ENCODE results near the gene BRIP1. TPM values are rescaled to one million over a fixed set of nuclear protein-coding genes. Genes with fewer than 3 reads are reported as not detected.

Gene BRIP1
- total RNA-seq, 1 experiment from 2014 or later = 20.2 TPM

DNA sequence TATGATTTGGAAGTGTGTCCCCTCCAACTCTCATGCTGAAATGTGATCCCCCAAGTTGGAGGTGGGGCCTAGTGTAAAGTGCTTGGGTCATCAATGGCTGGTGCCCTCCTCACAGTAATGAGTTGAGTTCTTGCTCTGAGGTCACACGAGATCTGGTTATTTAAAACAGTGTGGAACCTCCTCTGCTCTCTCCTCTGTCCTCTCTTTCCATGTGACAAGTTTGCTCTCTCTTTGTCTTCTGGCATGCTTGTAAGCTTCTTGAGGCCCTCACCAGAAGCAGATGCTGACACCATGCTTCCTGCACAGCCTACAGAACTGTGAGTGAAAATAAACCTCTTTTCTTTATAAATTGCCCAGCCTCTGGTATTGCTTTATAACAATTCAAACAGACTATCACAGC, 19.9 kb downstream of the BRIP1 start:
- H4K5ac ChIP-seq (ENCODE audit: insufficient read length, low read depth, low read length) = no peak overlapping the region
- no peaks in the 10 kb centered on the region for H4K20me1 ChIP-seq (ENCODE audit: control insufficient read depth, insufficient read depth, insufficient read length)
- H3K79me2 ChIP-seq (ENCODE audit: insufficient read depth, low read length) = no peaks in the 10 kb centered on the region
- H2BK5ac ChIP-seq (ENCODE audit: insufficient read length, low read length) = no peak overlapping the region
- Mint-ChIP-seq H3K27ac (no peak overlapping the region), H3K4me1 (no peaks in the 10 kb centered on the region), H3K9me3 (no peaks in the 10 kb centered on the region), H3K4me3 (no peak overlapping the region), H3K36me3 (ENCODE audit: insufficient read depth in 1 of 3, low read depth in 3 of 3) (peaks cover 29 to 55% (median 51%) of the 10 kb centered on the region in 3 experiments), H3K27me3 (ENCODE audit: low read depth) (no peaks in the 10 kb centered on the region)
- H2BK120ac ChIP-seq (ENCODE audit: low read depth, low read length, poor library complexity, severe bottlenecking) = no peak overlapping the region
- no peak overlapping the region for H2AK5ac ChIP-seq (ENCODE audit: insufficient read length, low read length)
- no peak overlapping the region for H4K91ac ChIP-seq (ENCODE audit: insufficient read length, low read depth, low read length)
- H3K27ac ChIP-seq (ENCODE audit: insufficient read length, low read depth, low read length) = no peak overlapping the region
- H3K79me1 ChIP-seq (ENCODE audit: insufficient read depth, low read depth, low read length, poor library complexity, severe bottlenecking) = no peaks in the 10 kb centered on the region
- H3K9ac ChIP-seq (ENCODE audit: extremely low read depth, insufficient read length, low read length) = no peak overlapping the region
- H3K4ac ChIP-seq (ENCODE audit: low read depth, low read length) = no peak overlapping the region
- no peaks in the 10 kb centered on the region for H3K23me2 ChIP-seq (ENCODE audit: insufficient read length, low read depth, low read length, poor library complexity, severe bottlenecking)
- no peak overlapping the region for H3K56ac ChIP-seq (ENCODE audit: insufficient read length, low read depth, low read length)
- no CpG with 5 or more reads among the region's 1 CpG for WGBS (ENCODE audit: extremely low coverage, insufficient read length, low lambda C conversion rate)
- H4K8ac ChIP-seq (replicated peaks; ENCODE audit: insufficient read length, low read depth, low read length) = no peak overlapping the region
- no peak overlapping the region for H3T11ph ChIP-seq (ENCODE audit: low read length)
- no peaks in the 10 kb centered on the region for H3K27me3 ChIP-seq (ENCODE audit: insufficient read depth, low read length)
- H2BK12ac ChIP-seq (ENCODE audit: insufficient read length, low read depth, low read length) = no peak overlapping the region
- H2BK20ac ChIP-seq (ENCODE audit: low read depth, low read length, poor library complexity, severe bottlenecking) = no peak overlapping the region
- no peak overlapping the region for H3K18ac ChIP-seq (ENCODE audit: insufficient read length, low read depth, low read length)
- no peaks in the 10 kb centered on the region for H3K9me3 ChIP-seq (ENCODE audit: control insufficient read depth, low read depth, low read length)
- no peak overlapping the region for H3K4me2 ChIP-seq (ENCODE audit: insufficient read depth, insufficient read length, low read length)
- H3K14ac ChIP-seq (ENCODE audit: insufficient read depth, low read length) = no peak overlapping the region
- TF ChIP-seq, protein P1, sequence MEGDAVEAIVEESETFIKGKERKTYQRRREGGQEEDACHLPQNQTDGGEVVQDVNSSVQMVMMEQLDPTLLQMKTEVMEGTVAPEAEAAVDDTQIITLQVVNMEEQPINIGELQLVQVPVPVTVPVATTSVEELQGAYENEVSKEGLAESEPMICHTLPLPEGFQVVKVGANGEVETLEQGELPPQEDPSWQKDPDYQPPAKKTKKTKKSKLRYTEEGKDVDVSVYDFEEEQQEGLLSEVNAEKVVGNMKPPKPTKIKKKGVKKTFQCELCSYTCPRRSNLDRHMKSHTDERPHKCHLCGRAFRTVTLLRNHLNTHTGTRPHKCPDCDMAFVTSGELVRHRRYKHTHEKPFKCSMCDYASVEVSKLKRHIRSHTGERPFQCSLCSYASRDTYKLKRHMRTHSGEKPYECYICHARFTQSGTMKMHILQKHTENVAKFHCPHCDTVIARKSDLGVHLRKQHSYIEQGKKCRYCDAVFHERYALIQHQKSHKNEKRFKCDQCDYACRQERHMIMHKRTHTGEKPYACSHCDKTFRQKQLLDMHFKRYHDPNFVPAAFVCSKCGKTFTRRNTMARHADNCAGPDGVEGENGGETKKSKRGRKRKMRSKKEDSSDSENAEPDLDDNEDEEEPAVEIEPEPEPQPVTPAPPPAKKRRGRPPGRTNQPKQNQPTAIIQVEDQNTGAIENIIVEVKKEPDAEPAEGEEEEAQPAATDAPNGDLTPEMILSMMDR (conservative IDR thresholded peaks at IDR 0.05) = no peak
- DNase-seq = no peak
- H2AFZ ChIP-seq (ENCODE audit: low read length) = no peak overlapping the region
- H3K23ac ChIP-seq (ENCODE audit: insufficient read length, low read depth, low read length) = no peak overlapping the region
- no peaks in the 10 kb centered on the region for H3K4me1 ChIP-seq (ENCODE audit: insufficient read depth, low read length)
- no peak overlapping the region for H2BK15ac ChIP-seq (ENCODE audit: low read depth, low read length)
